SU-DHL-6 (cell line): ENCODE measurements around the gene MPND.

Source experiments
- EZH2phosphoT487 ChIP-seq: fragments of 200-600 bp; sonication (generic), shearing (Covaris generic); conservative IDR thresholded peaks from 2 replicates; pipeline ENCODE4 v1.6.1; 2018; ENCODE audit warnings: mild to moderate bottlenecking, antibody characterized with exemption, low read length, moderate library complexity, mixed read lengths
- TF ChIP-seq, protein P1 (sequence below): fragments of 200-600 bp; sonication (generic); IDR thresholded peaks from one replicate; pipeline ENCODE4 v1.5.1; 2017; ENCODE audit warnings: antibody characterized with exemption, mild to moderate bottlenecking, low read length, moderate library complexity; ENCODE audit not compliant: insufficient read depth, poor library complexity, severe bottlenecking

DNA sequence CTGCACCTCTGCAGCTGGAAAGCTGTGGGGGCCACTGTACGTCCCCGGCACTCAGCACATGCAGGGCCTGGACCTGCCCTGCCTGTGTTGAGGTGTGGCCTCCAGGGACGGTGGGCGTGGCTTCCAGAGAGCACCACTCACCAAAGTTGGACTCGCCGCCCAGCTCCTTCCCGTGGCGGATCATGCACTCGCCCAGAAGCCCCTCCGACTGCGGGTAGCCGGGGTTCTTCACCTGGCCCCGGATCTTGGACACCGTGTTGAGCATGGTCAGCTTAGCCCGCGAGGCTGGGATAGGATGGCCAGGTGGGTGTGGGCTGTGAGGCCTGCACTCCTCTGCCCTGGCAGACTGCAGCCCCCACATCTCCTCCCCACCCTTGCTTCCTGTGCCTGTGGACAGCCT lies 22.0 kb downstream of the MPND start:
- TF ChIP-seq, protein P1, sequence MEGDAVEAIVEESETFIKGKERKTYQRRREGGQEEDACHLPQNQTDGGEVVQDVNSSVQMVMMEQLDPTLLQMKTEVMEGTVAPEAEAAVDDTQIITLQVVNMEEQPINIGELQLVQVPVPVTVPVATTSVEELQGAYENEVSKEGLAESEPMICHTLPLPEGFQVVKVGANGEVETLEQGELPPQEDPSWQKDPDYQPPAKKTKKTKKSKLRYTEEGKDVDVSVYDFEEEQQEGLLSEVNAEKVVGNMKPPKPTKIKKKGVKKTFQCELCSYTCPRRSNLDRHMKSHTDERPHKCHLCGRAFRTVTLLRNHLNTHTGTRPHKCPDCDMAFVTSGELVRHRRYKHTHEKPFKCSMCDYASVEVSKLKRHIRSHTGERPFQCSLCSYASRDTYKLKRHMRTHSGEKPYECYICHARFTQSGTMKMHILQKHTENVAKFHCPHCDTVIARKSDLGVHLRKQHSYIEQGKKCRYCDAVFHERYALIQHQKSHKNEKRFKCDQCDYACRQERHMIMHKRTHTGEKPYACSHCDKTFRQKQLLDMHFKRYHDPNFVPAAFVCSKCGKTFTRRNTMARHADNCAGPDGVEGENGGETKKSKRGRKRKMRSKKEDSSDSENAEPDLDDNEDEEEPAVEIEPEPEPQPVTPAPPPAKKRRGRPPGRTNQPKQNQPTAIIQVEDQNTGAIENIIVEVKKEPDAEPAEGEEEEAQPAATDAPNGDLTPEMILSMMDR, result no peak
- TF ChIP-seq EZH2phosphoT487, result no peak
